ENCODE measurements around the gene YWHAH. TPM values are rescaled to one million over a fixed set of nuclear protein-coding genes. Genes with fewer than 3 reads are reported as not detected.

The YWHAH gene
- total and polyA plus RNA-seq, 2 donors (not counting 1 experiment from before 2014, with no cell fraction given), result 32.6 to 51.1 TPM

DNA sequence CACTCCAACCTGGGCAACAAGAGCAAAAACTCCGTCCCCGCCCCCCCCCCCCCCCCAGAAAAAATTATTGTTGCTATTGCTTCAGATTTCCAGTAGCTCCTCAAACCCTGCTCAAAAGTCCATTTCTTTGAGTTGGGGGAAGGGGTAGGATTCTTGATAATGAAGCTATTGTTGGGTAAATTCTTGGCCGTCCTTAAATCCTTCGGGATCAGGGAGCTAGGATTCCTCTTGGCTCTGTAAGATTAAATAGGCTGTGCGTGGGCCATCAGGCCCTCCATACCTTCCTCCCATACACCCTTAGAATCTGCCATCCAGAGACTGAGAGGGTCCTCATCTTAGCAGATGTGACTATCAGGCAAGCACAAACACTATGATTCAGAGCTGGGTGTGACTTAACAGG lies 16.4 kb downstream of the YWHAH start:
- Mint-ChIP-seq H3K9me3 (ENCODE audit: insufficient read depth) (no peaks in the 10 kb centered on the region), H3K27ac (no peak overlapping the region), H3K4me3 (no peak overlapping the region), H3K27me3 (peaks cover 3% of the 10 kb centered on the region), H3K4me1 (no peaks in the 10 kb centered on the region)
- TF ChIP-seq, protein P1, sequence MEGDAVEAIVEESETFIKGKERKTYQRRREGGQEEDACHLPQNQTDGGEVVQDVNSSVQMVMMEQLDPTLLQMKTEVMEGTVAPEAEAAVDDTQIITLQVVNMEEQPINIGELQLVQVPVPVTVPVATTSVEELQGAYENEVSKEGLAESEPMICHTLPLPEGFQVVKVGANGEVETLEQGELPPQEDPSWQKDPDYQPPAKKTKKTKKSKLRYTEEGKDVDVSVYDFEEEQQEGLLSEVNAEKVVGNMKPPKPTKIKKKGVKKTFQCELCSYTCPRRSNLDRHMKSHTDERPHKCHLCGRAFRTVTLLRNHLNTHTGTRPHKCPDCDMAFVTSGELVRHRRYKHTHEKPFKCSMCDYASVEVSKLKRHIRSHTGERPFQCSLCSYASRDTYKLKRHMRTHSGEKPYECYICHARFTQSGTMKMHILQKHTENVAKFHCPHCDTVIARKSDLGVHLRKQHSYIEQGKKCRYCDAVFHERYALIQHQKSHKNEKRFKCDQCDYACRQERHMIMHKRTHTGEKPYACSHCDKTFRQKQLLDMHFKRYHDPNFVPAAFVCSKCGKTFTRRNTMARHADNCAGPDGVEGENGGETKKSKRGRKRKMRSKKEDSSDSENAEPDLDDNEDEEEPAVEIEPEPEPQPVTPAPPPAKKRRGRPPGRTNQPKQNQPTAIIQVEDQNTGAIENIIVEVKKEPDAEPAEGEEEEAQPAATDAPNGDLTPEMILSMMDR (IDR thresholded peaks at IDR 0.05), result no peak
- no peak for TF ChIP-seq EZH2 (IDR thresholded peaks at IDR 0.05; ENCODE audit: borderline replicate concordance, insufficient read depth, low read depth, low read length, poor library complexity, severe bottlenecking)
- Histone ChIP-seq H3K4me3 (ENCODE audit: control extremely low read depth in 1 of 5, extremely low read depth in 1 of 5, insufficient read depth in 1 of 5, low read depth in 2 of 5, low read length in 4 of 5) (no peak overlapping the region), H3K36me3 (replicated peaks in 1 of 2; ENCODE audit: control extremely low read depth in 1 of 2, control insufficient read depth in 1 of 2, extremely low read depth in 1 of 2, insufficient read depth in 2 of 2, low read length in 1 of 2) (peaks cover 2 to 22% of the 10 kb centered on the region in 2 experiments), H3K4me2 (replicated peaks; ENCODE audit: low read depth, low read length, poor library complexity, severe bottlenecking) (no peak overlapping the region), H3K27me3 (replicated peaks in 1 of 4; ENCODE audit: control extremely low read depth in 1 of 4, control insufficient read depth in 3 of 4, insufficient read depth in 4 of 4, low read length in 3 of 4) (no peaks in the 10 kb centered on the region), H3K9me3 (ENCODE audit: control extremely low read depth in 1 of 3, control insufficient read depth in 2 of 3, insufficient read depth in 1 of 3, low read length in 2 of 3) (no peaks in the 10 kb centered on the region), H3K9ac (ENCODE audit: low read length) (no peak overlapping the region), H4K20me1 (ENCODE audit: control insufficient read depth, insufficient read depth, low read length, poor library complexity, severe bottlenecking) (no peaks in the 10 kb centered on the region), H3K27ac (ENCODE audit: low read length in 2 of 2) (no peak overlapping the region), H3K79me2 (ENCODE audit: control insufficient read depth, insufficient read depth, low read length) (peaks cover 7% of the 10 kb centered on the region), H3K4me1 (ENCODE audit: control insufficient read depth in 2 of 2, insufficient read depth in 2 of 2, low read length in 2 of 2) (no peaks in the 10 kb centered on the region), H2AFZ (ENCODE audit: insufficient read depth, low read depth, low read length, poor library complexity, severe bottlenecking) (no peak overlapping the region)
- intact Hi-C loops (cut with micrococcal nuclease), result no loop called here
- 83% methylated on average over 1 of the region's 5 CpGs for WGBS (ENCODE audit: insufficient coverage)
- DNase-seq (no peak), ATAC-seq (ENCODE audit: low read depth) (no peak)
- ChIA-PET CTCF (interaction anchor here (0.6 to 5.0 kb wide), 4 partner anchors 10 to 295 kb away, joined by 3 to 13 read pairs (median 8); no protein-coding TSS in a partner anchor), POLR2A (interaction anchor here (0.7 kb wide), 1 partner anchor 459 kb away, joined by 6 read pairs; no protein-coding TSS in a partner anchor)

DNA sequence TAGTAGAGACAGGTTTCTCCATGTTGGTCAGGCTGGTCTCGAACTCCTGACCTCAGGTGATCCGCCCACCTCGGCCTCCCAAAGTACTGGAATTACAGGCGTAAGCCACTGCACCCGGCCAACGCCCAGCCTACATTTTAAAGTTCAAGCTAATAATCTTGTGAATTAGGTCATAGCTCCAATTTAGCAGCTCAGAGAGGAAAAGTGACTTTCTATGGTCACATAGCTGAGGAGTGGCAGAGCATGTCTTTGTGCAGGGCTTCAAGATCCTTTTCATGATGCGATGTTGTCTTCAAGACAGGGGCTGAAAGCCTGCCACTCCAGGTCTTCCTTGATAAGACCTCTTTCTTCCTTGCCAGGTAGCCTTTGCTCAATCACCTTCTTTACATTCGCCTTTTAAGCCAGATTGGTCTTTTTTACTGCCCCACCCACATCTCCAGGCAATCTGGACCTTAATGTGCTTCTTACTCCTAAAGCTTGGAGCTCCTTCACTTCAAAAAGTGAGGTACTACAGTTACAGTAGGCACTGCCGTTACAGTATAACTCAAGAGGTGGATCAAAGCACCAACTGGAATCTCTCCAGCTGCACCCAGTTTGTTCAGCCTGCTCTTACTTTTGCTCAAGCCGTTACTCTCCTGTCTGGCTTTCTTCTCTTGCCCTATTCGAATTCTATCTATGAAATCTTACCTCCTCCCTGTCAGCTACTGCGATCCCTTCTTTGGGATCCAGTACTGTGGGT lies 18.2 kb downstream of the YWHAH start:
- H3K79me2 ChIP-seq (ENCODE audit: control insufficient read depth, insufficient read depth, low read length), result no peaks in the 10 kb centered on the region
- H3K27me3 ChIP-seq (replicated peaks in 1 of 4; ENCODE audit: control extremely low read depth in 1 of 4, control insufficient read depth in 3 of 4, insufficient read depth in 4 of 4, low read length in 3 of 4), result peaks cover 0 to 4% (median 0%) of the 10 kb centered on the region in 4 experiments
- POLR2A ChIA-PET, result no interaction called here
- peaks cover 0 to 6% of the 10 kb centered on the region in 2 experiments for H3K36me3 ChIP-seq (replicated peaks in 1 of 2; ENCODE audit: control extremely low read depth in 1 of 2, control insufficient read depth in 1 of 2, extremely low read depth in 1 of 2, insufficient read depth in 2 of 2, low read length in 1 of 2)
- no peaks in the 10 kb centered on the region for H3K4me1 ChIP-seq (ENCODE audit: control insufficient read depth in 2 of 2, insufficient read depth in 2 of 2, low read length in 2 of 2)
- TF ChIP-seq, protein P1 (IDR thresholded peaks at IDR 0.05), result no peak
- no peak for TF ChIP-seq EZH2 (IDR thresholded peaks at IDR 0.05; ENCODE audit: borderline replicate concordance, insufficient read depth, low read depth, low read length, poor library complexity, severe bottlenecking)
- H4K20me1 ChIP-seq (ENCODE audit: control insufficient read depth, insufficient read depth, low read length, poor library complexity, severe bottlenecking), result no peaks in the 10 kb centered on the region
- H3K27me3 Mint-ChIP-seq, result peaks cover 3% of the 10 kb centered on the region
- no peak overlapping the region for H3K4me3 ChIP-seq (ENCODE audit: control extremely low read depth in 1 of 5, extremely low read depth in 1 of 5, insufficient read depth in 1 of 5, low read depth in 2 of 5, low read length in 4 of 5)
- H3K9me3 ChIP-seq (ENCODE audit: control extremely low read depth in 1 of 3, control insufficient read depth in 2 of 3, insufficient read depth in 1 of 3, low read length in 2 of 3), result no peaks in the 10 kb centered on the region
- H3K4me3 Mint-ChIP-seq, result no peak overlapping the region
- no peak for ATAC-seq (ENCODE audit: low read depth)
- intact Hi-C loops (cut with micrococcal nuclease), result no loop called here
- H3K9me3 Mint-ChIP-seq (ENCODE audit: insufficient read depth), result no peaks in the 10 kb centered on the region
- H3K4me1 Mint-ChIP-seq, result no peaks in the 10 kb centered on the region
- H3K9ac ChIP-seq (ENCODE audit: low read length), result no peak overlapping the region
- no peak overlapping the region for H3K4me2 ChIP-seq (replicated peaks; ENCODE audit: low read depth, low read length, poor library complexity, severe bottlenecking)
- no peak for DNase-seq
- CTCF ChIA-PET, result interaction anchor here (2.9 to 5.0 kb wide), 2 partner anchors 8 to 14 kb away, joined by 10 to 13 read pairs; no protein-coding TSS in a partner anchor
- H3K27ac ChIP-seq (ENCODE audit: low read length in 2 of 2), result no peak overlapping the region
- 90% methylated on average over 4 of the region's 12 CpGs for WGBS (ENCODE audit: insufficient coverage)
- H2AFZ ChIP-seq (ENCODE audit: insufficient read depth, low read depth, low read length, poor library complexity, severe bottlenecking), result no peak overlapping the region
- H3K27ac Mint-ChIP-seq, result no peak overlapping the region
